Calu3 (cell line): ENCODE measurements around the gene ENOX2. TPM values are rescaled to one million over a fixed set of nuclear protein-coding genes. Genes with fewer than 3 reads are reported as not detected.

Source experiments
- BruUV-seq: library from RNA; stranded (reverse); fragments of 400-500 nt; replicated peaks from 2 replicates; lab custom pipeline; 2021; lab: Mats Ljungman, UMichigan
- CTCF ChIA-PET: fragments of 300-600 bp; sonication (Branson Sonifier 250); formaldehyde crosslinking; loops from one replicate; lab custom pipeline; 2022; ENCODE audit warnings: antibody characterized with exemption; lab: Charles Lee
- DNase-seq: peaks from one replicate; pipeline ENCODE4 v3.0.0; 2022
- H3K27ac Mint-ChIP-seq: one replicate; pipeline ENCODE4 v1.8.0; 2022; ENCODE audit warnings: mixed read lengths; ENCODE audit not compliant: unreplicated experiment
- H3K27me3 Mint-ChIP-seq: one replicate; pipeline ENCODE4 v1.8.0; 2022; ENCODE audit warnings: mixed read lengths; ENCODE audit not compliant: unreplicated experiment
- H3K36me3 Mint-ChIP-seq: one replicate; pipeline ENCODE4 v1.8.0; 2022; ENCODE audit warnings: mild to moderate bottlenecking, moderate library complexity, mixed read lengths; ENCODE audit not compliant: insufficient read depth, unreplicated experiment
- H3K4me1 Mint-ChIP-seq: one replicate; pipeline ENCODE4 v1.8.0; 2022; ENCODE audit warnings: mild to moderate bottlenecking, low read depth, mixed read lengths; ENCODE audit not compliant: unreplicated experiment
- H3K4me3 Mint-ChIP-seq: one replicate; pipeline ENCODE4 v1.8.0; 2022; ENCODE audit warnings: mild to moderate bottlenecking, low read depth, moderate library complexity, mixed read lengths; ENCODE audit not compliant: unreplicated experiment
- H3K9me3 Mint-ChIP-seq: one replicate; pipeline ENCODE4 v1.8.0; 2022; ENCODE audit warnings: low read depth, mixed read lengths; ENCODE audit not compliant: unreplicated experiment
- CTCF ChIP-seq: fragments of 200-600 bp; IDR thresholded peaks from one replicate; pipeline ENCODE4 v1.8.0; 2022; ENCODE audit warnings: antibody characterized with exemption; ENCODE audit not compliant: unreplicated experiment
- intact Hi-C: fragments of 100-400 bp; cut with micrococcal nuclease; formaldehyde crosslinking; loops from one replicate; pipeline ENCODE4 v1.10.0; 2022; ENCODE audit not compliant: unreplicated experiment
- total RNA-seq: library from RNA; stranded (reverse); gene quantifications from 2 replicates; pipeline ENCODE4 v1.2.3, GENCODE V29; 2022

ENOX2 gene
- total RNA-seq, 1 experiment from 2014 or later, result 23.4 TPM

- Mint-ChIP-seq H3K27me3 (no peaks in the 10 kb centered on the region), H3K27ac (no peak overlapping the region), H3K36me3 (no peaks in the 10 kb centered on the region), H3K9me3 (no peaks in the 10 kb centered on the region), H3K4me1 (no peaks in the 10 kb centered on the region), H3K4me3 (no peak overlapping the region)
- CTCF ChIA-PET, result no interaction called here
- intact Hi-C loops, result no loop called here
- DNase-seq, result no peak
- no TSS peak for BruUV-seq
- TF ChIP-seq CTCF, result no peak
Observed at GRCh38 chrX:130846746-130847145, 56.3 kb downstream of the ENOX2 start.

- Mint-ChIP-seq H3K27ac (no peak overlapping the region), H3K36me3 (no peaks in the 10 kb centered on the region), H3K27me3 (no peaks in the 10 kb centered on the region), H3K9me3 (no peaks in the 10 kb centered on the region), H3K4me3 (no peak overlapping the region), H3K4me1 (peaks cover 2% of the 10 kb centered on the region)
- no peak for DNase-seq
- intact Hi-C loops, result no loop called here
- no TSS peak for BruUV-seq
- TF ChIP-seq CTCF, result no peak
- CTCF ChIA-PET, result no interaction called here
Observed at GRCh38 chrX:130841776-130842175, 61.2 kb downstream of the ENOX2 start.

GRCh38 chrX:130840345-130840744, 62.7 kb downstream of the ENOX2 start:
- BruUV-seq, result no TSS peak
- no peak for DNase-seq
- Mint-ChIP-seq H3K27ac (no peak overlapping the region), H3K4me1 (peaks cover 6% of the 10 kb centered on the region), H3K27me3 (no peaks in the 10 kb centered on the region), H3K4me3 (no peak overlapping the region), H3K36me3 (no peaks in the 10 kb centered on the region), H3K9me3 (no peaks in the 10 kb centered on the region)
- no peak for TF ChIP-seq CTCF
- CTCF ChIA-PET, result no interaction called here
- intact Hi-C loops, result no loop called here

- H3K36me3 Mint-ChIP-seq, result no peaks in the 10 kb centered on the region
- CTCF ChIA-PET, result no interaction called here
- no peaks in the 10 kb centered on the region for H3K9me3 Mint-ChIP-seq
- no peak overlapping the region for H3K4me3 Mint-ChIP-seq
- no peaks in the 10 kb centered on the region for H3K27me3 Mint-ChIP-seq
- H3K27ac Mint-ChIP-seq, result no peak overlapping the region
- TF ChIP-seq CTCF, result no peak
- BruUV-seq, result no TSS peak
- intact Hi-C loops, result no loop called here
- DNase-seq, result no peak
- peaks cover 6% of the 10 kb centered on the region for H3K4me1 Mint-ChIP-seq
Observed at GRCh38 chrX:130836447-130836846, 66.6 kb downstream of the ENOX2 start.
